ENCODE measurements around the gene ENPEP. TPM values are rescaled to one million over a fixed set of nuclear protein-coding genes. Genes with fewer than 3 reads are reported as not detected.

ENPEP gene
- total RNA-seq, 2 donors from 2014 or later = 0.78 to 4.0 TPM

DNA sequence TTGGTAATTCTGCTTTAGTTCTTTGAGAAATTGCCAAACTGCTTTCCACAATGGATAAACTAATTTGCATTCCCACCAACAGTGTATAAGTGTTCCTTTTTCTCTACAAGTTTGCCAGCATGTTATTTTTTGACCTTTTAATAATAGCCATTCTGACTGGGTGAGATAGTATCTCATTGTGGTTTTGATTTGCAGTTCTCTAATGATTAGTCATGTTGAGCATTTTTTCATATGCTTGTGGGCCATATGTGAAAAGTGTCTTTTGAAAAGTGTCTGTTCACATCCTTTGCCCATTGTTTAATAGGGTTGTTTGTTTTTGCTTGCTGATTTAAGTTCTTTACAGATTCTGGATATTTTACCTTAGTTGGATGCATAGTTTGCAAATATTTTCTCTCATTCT is 25.9 kb downstream of the ENPEP start:
- Histone ChIP-seq H3K27me3 (no peaks in the 10 kb centered on the region), H3K27ac (no peak overlapping the region), H3K4me3 (no peak overlapping the region), H3K4me1 (no peaks in the 10 kb centered on the region), H3K9me3 (no peaks in the 10 kb centered on the region), H3K36me3 (replicated peaks in 1 of 2; ENCODE audit: insufficient read depth in 1 of 2, low read depth in 2 of 2) (no peaks in the 10 kb centered on the region)
- TF ChIP-seq, protein P1, sequence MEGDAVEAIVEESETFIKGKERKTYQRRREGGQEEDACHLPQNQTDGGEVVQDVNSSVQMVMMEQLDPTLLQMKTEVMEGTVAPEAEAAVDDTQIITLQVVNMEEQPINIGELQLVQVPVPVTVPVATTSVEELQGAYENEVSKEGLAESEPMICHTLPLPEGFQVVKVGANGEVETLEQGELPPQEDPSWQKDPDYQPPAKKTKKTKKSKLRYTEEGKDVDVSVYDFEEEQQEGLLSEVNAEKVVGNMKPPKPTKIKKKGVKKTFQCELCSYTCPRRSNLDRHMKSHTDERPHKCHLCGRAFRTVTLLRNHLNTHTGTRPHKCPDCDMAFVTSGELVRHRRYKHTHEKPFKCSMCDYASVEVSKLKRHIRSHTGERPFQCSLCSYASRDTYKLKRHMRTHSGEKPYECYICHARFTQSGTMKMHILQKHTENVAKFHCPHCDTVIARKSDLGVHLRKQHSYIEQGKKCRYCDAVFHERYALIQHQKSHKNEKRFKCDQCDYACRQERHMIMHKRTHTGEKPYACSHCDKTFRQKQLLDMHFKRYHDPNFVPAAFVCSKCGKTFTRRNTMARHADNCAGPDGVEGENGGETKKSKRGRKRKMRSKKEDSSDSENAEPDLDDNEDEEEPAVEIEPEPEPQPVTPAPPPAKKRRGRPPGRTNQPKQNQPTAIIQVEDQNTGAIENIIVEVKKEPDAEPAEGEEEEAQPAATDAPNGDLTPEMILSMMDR (IDR thresholded peaks at IDR 0.05) = no peak
- no peak for TF ChIP-seq POLR2A (IDR thresholded peaks at IDR 0.05)
- ATAC-seq = no peak
- intact Hi-C loops (cut with DNase I) = loop anchor here (10.0 kb wide), 1 partner anchor 187 kb away; no protein-coding TSS in a partner anchor
- no peak for DNase-seq

DNA sequence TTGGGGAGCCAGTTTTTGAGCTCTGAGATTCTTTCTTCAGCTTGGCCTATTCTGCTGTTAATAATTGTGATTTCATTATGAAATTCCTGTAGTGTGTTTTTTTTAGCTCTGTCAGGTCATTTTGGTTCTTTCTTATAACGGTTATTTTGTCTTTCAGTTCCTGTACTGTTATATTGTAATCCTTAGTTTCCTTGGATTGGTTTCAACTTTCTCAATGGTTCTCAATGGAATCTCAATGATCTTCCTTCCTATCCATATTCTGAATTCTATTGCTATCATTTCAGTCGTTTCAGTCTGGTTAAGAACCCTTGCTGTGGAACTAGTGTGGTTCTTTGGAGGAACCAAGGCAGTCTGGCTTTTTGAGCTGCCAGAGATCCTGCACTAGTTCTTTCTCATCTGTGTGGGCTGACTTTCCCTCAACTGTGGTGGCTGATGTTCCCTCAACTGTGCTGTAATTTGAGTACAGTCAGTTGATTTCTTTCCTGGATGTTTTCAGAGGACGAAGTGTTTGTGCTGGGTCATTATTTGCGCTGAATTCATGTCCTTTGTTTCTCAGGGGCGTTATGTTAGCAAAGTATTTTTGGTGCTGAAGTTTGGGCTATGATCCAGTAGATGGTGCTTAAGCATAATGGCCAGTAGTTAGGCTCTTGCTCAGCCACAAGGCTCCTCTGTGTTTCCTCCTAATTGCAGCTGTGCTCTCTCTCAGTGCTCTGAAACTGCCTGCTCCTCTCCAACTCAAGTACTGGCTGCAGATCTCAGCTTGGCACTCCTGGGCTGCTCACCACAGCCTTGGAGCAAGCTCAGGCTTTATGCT is 27.5 kb downstream of the ENPEP start:
- Histone ChIP-seq H3K9me3 (no peaks in the 10 kb centered on the region), H3K4me1 (no peaks in the 10 kb centered on the region), H3K4me3 (no peak overlapping the region), H3K36me3 (replicated peaks in 1 of 2; ENCODE audit: insufficient read depth in 1 of 2, low read depth in 2 of 2) (no peaks in the 10 kb centered on the region), H3K27me3 (no peaks in the 10 kb centered on the region), H3K27ac (no peak overlapping the region)
- peak; percentile 24 for ATAC-seq
- intact Hi-C loops (cut with DNase I) = loop anchor here (10.0 kb wide), 1 partner anchor 189 kb away; no protein-coding TSS in a partner anchor
- peak in 1 of 4 donors; percentile 9 for DNase-seq
- no peak for TF ChIP-seq POLR2A (IDR thresholded peaks at IDR 0.05)
- TF ChIP-seq, protein P1 (IDR thresholded peaks at IDR 0.05) = no peak
- WGBS, 2 donors = 35 to 44% methylated on average over 5 of the region's 5 CpGs

GRCh38 chr4:110504084-110504435 is 28.1 kb downstream of the ENPEP start:
- H3K36me3 ChIP-seq (replicated peaks in 1 of 2; ENCODE audit: insufficient read depth in 1 of 2, low read depth in 2 of 2) = no peaks in the 10 kb centered on the region
- ATAC-seq (no peak), DNase-seq (no peak)
- no peak overlapping the region for H3K4me3 ChIP-seq
- H3K27ac ChIP-seq = no peak overlapping the region
- intact Hi-C loops (cut with DNase I) = loop anchor here (10.0 kb wide), 1 partner anchor 189 kb away; no protein-coding TSS in a partner anchor
- no peak for TF ChIP-seq POLR2A (IDR thresholded peaks at IDR 0.05)
- TF ChIP-seq, protein P1 (IDR thresholded peaks at IDR 0.05) = no peak
- 20 to 50% methylated on average over 1 to 2 of the region's 2 CpGs for WGBS, 2 donors
- H3K4me1 ChIP-seq = no peaks in the 10 kb centered on the region
- no peaks in the 10 kb centered on the region for H3K9me3 ChIP-seq
- no peaks in the 10 kb centered on the region for H3K27me3 ChIP-seq

DNA sequence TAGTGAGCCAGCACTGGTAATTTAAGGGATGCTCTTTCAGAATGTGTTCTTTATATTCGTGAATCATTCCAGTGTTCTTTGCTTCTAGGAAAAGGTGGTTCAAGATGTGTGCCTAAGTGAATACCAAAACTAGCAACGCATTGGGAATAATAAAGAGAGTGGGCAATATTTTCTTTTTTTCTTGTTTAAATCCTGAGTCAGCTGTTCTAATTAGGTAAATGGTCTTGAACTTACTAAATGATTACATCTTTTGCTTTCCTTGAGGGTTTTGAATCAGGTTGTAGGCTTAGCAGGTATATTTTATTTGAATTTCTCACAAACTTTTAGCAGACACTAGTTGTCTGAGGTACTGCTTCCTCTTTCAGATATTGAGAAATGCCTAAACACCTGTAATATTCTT is 29.5 kb downstream of the ENPEP start:
- no peaks in the 10 kb centered on the region for H3K4me1 ChIP-seq
- H3K4me3 ChIP-seq = no peak overlapping the region
- intact Hi-C loops (cut with DNase I) = loop anchor here (10.0 kb wide), 1 partner anchor 191 kb away; no protein-coding TSS in a partner anchor
- ATAC-seq (no peak), DNase-seq (no peak)
- WGBS, 2 donors = 61 to 80% methylated on average over 2 of the region's 2 CpGs
- H3K9me3 ChIP-seq = no peaks in the 10 kb centered on the region
- no peaks in the 10 kb centered on the region for H3K36me3 ChIP-seq (replicated peaks in 1 of 2; ENCODE audit: insufficient read depth in 1 of 2, low read depth in 2 of 2)
- TF ChIP-seq POLR2A (IDR thresholded peaks at IDR 0.05) = no peak
- TF ChIP-seq, protein P1 (IDR thresholded peaks at IDR 0.05) = no peak
- no peaks in the 10 kb centered on the region for H3K27me3 ChIP-seq
- H3K27ac ChIP-seq = no peak overlapping the region
